GM19023 (cell line): ENCODE data around the gene LDLRAP1.
A peak's percentile ranks its signal among the peaks of the same experiment; 100 is the strongest.

Experiments
- ATAC-seq: cut with Tn5 transposase; IDR thresholded peaks from one replicate; pipeline ENCODE4 v1.9.1; 2021; ENCODE audit warnings: mild to moderate bottlenecking, moderate library complexity; ENCODE audit not compliant: unreplicated experiment

The LDLRAP1 gene

DNA sequence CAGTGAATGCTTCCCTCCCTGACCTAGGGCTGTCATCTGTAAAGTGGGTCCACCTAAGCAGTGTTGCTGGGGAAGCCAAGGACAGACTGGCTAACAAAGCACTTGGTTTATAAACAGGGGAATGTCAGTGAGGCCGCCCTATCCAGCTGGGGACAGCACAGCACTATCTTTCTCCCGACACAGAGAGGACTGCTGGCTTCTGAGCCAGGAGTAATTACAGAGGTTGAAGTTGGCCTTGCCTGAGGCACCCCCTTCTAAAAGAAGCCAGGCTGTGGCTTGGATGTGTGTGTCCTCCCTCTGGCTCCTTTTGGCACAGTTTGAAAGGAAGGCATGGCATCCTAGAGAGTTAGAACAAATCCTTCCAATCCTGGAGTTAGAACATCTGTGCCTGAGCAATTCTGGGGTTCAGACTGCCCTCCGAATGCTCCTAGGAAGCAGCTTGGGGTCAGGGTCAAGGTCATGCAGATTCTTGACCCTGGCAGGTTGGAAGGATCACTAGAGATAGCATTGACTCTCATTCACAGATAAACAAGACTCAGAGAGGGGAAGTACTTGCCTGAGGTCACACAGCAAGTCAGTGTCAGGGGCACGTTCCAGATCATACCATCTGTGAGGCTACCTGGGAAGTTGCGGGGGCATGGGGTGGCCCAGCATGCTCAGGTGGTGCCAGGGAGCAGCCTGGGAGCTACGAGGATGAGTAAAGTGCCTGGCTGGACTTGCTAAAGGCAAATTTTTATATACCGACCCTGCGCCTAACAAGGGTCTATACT, 1.3 kb upstream of the LDLRAP1 start:
- ATAC-seq = no peak

DNA sequence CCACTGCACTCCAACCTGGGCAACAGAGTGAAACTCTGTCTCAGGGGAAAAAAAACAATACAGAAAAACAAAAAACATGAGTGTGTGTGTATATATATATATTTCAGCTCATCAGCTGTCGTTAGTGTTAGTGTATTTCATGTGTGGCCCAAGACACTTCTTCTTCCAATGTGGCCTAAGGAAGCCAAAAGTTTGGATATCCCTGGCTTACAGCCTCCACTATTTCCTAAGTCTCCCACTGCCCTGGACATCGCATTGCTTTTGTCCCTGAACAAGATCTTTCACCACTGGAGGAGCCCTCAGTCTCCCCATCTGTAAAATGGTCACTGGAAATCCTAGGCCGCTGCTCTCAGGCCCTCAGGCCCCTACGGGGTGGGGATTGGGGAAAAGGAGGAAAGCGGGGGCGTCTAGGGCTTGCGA, 391 bp upstream of the LDLRAP1 start:
- ATAC-seq = no peak

DNA sequence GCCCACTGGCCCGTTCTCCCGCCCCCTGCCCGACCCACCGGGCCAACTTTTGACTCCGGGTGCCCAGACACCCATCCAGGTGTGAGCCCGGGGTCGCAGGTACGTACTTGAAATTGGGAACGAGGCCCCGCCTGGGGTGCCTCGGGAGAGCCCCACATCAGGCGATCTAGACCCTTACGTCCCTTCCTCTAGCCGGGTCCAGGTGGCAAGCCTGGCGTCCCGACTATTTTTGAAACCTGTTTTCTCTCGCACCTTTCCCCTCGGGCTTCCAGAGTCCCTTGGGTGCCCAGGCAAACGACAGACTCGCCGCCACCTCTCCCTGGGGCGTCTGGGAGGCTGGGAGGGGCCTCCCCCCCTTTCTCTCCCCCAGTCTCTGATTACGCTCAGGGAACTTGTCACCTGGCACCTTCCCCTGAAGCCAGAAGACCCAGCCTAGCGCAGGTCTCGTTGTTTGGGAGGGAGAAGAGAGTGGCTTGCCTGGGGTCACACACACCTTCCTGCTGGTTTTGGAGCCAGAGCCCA, 898 bp downstream of the LDLRAP1 start:
- ATAC-seq = no peak

DNA sequence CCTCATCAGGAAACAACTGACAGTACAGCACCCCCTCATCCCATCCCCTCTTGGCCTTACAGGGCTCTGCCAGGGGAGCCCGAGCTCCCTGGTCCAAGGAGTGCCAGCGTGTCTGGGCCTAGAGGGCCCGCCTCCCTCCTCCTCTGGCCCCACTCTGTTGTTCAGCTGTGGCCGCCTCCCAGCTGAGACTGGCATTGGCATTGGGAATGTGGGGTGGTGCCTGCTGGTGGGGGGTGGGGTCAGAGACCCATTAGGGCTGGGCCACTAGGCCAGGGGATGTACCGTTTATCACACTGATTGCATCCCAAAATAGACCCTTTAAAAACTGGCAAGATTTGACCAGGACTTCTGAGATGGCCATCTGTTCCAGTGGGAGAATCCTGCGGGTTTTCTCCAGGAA, 1.4 kb downstream of the LDLRAP1 start:
- ATAC-seq = no peak

DNA sequence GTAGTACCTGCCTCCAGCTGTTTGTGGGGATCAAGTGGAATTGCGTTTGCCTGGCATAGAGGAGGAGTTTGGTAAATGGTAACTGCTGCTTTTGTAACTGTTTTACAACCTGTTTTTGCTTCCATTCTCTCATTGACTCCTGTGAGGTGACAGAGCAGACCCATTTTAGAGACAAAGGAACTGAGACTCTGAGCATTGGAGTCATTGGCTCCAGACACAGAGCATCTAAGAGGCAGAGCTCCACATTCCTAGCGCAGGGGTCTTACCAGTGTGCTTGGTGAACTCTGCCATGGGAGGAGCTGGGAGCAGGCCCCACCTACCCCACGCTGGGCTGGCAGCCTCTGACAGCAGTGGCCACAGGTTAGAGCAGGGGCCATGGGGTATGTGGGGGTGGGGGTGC, 2.4 kb downstream of the LDLRAP1 start:
- no peak for ATAC-seq

DNA sequence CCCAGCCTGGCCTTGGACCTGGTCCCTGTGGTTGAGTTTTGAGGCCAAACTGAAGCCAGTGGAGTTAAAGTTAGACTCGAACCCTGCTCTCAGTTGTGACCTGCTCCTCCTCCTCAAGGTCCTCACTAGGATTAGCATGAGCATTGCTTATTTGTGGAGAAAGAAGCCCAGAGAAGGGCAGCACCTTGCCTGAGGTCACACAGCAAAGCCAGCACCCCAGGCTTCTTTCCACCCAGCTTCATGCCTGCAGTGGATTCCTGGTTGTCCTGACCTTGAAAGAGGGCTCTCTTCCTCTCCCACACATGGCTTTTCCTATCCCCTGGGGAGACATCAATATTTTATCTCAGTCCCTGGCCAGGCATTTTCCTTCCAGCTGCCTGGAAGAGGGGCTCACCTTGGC, 2.8 kb downstream of the LDLRAP1 start:
- ATAC-seq = no peak

DNA sequence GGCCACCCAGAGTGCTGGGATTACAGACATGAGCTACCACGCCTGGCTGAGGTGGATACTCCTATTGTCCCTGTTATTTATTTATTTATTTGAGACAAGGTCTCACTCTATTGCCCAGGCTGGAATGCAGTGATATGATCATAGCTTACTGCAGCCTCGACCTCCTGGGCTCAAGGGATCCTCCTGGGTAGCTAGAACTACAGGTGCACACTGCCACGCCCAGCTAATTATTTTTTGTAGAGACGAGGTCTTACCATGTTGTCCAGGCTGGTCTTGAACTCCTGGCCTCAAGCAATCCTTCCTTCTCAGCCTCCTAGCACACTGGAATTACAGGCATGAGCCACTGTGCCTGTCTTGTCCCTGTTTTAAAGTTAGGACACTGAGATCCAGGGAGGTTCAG, 5.2 kb downstream of the LDLRAP1 start:
- no peak for ATAC-seq

DNA sequence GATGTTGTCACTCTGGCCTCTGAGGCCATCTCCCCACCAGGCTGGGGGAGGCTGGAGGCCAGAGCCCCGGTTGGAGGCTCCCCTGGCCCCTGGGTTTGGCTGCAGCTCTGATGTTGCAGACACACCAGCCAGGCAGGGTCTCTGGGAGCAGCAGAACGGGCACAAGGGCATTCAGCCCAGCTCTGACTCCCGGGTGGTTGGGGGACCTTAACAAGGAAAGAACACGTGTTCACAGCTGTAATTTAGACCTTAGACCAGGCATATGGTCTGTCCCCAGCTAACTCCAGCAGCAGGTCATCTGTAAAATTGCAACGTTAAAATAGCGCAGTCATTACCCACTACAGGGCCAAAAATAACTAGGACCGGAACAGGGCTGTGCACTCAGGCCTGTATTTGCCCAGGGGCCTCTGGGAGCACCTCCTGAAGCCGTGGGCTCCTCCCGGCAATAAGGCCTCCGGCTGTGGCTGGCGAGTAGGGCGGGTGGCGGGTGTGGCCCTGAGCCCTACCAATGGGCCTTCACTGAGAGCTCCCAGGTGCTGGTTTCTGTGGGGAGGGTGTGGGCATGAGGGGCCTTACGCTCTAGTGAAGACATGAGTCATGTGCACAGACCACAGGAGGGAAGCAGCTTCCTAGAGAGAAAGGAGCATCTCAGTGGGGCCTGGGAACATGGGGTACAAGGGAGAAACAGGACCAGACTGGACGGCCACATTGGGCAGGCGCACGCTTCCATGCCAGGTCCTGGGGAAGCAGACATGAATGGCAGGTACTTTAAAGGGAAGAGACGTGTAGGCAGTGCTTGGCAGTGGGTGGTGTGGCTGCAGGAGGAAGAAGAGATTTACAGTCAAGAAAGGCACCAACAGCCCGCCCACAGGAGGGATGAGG, 6.1 kb downstream of the LDLRAP1 start:
- ATAC-seq = peak; percentile 87

DNA sequence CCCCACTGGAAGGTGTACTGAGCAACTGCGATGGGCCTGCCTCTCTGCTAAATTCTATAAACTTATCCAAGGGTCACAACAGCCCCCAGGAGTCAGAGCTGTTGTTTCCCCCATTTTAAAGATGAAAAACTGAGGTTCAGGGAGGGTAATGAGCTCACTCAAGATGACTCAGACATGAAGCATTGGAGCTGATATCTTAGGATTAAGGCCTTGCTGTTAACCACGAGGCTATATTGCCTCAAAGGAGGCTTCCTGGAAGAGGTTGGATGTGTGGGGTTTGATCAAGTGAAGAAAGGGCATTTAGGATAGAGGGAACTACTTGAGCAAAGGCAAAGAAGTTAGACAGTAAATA, 6.7 kb downstream of the LDLRAP1 start:
- no peak for ATAC-seq

DNA sequence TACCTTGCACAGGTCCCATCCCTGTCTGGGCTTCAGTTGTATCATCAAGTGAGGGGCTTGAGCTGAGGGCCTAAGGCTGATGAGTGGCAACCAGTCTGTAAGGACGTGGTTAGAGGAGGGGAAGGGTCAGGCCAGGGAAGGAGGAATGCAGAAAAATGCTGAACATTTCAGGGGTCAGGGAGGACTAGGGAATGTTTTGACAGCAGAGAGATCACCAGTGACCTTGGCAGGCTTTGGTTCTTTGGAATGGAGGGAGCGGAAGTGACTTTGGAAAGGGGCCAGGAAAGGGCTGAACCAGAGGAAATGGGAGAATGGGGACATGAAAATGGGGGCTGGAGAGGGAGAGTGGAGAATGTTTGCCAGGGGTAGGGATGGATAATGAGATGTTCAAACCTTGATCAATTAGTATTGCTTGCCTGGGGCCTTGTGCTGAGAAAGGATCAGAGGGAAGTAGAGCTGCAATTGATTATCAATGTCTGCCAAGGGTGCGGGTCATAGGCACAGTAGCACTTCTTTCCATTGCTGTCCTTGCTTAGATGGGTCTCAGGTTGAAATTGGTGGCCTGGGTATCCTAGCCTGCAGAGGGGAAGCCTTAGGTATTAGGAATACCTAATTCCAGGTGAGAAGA, 7.4 kb downstream of the LDLRAP1 start:
- ATAC-seq = no peak

DNA sequence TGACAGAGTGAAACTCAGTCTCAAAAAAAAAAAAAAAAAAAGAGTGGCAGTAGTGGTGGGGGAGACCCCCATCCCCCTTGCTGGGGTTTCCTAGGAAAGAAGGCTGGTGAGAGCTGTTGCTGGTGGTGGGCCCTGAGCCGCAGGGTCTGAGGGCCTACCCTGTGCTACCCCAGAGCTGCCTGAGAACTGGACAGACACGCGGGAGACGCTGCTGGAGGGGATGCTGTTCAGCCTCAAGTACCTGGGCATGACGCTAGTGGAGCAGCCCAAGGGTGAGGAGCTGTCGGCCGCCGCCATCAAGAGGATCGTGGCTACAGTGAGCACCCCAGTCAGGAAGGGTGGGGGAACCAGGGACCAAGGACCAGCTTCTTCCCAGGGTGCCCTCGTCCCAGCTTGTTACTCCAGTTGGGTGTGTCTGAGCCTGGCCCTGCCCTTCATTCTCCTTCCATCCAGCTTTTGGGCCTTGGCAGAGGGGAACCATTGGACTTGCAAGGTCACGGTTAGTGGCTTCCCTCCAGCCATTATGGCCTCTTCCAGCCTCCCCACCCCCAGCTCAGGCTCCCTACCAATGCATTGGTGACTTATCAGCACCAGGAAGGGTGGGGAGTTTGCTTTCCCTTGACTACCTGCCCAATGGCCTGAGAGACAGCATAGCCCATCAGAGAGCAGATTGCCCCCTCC, 10.5 kb downstream of the LDLRAP1 start:
- ATAC-seq = no peak

DNA sequence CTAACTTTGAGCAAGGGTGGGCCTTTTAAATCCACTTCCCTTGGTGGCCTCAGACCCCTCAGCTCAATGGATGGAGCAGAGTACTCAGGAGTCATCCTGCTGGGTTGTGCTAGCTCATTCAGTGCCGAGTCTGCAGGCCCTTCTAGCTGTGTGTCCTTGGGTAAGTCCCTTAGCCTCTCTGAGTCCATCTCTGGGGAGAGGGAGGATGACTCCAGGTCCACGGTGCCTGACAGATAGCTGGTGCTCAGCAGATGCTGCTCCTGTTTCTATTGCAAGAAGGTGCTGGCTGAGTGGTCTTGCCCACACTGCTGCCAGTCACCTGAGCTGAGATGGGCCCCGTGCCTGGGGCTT, 11.0 kb downstream of the LDLRAP1 start:
- no peak for ATAC-seq

DNA sequence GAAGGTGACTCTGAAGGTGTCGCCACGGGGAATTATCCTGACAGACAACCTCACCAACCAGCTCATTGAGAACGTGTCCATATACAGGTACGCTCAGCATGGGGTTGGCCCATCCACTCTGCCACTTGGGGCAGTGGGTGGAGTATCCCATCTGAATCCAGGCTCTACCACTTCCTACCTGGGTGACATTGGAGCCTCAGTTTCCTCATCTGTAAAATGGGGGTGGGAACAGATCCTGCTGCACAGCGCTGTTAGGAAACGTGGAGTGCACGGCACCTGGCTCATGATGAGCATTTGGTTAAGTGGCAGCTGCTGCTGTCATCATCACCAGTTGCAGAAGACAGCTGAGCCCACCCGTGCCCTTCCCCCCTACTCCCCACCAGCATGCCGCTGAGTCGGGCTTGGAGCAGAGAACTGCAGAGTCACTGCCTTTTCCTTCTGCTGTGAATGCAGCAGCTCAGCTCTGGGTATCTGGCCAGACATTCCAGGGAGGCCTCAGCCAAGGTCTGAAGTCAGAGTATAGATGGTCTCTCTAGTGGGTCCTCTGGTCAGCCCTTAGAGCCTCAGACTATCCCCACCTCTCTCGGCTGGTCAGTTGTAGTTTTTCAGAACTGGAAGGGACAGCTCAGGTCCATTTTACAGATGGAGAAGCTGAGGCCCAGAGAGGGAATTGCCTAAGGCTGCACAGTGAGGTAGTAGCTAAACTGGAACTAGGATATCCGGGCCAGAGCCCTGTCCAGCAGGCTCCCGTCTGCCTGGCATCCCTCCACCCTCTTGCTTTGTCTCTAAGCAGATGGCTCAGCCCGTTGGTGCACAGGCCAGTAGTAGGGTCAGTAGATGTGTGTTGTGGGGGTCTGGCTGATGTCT, 11.7 kb downstream of the LDLRAP1 start:
- ATAC-seq = no peak

DNA sequence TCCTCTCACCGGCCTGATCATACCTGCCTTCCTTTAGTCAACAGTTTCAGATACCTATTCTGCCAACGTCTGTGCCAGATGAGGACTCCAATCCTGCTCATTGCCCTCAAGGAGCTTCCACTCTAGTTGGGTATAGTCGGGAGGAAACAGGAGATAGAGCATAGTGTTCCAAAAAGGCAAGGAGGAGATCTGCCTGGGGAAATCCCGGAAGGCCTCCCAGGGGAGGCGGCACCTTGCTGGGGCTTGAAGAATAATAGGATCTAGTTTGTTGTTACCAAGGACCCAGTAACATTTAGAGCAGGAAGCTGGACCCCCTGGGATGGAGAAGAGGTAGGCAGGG, 12.3 kb downstream of the LDLRAP1 start:
- no peak for ATAC-seq

DNA sequence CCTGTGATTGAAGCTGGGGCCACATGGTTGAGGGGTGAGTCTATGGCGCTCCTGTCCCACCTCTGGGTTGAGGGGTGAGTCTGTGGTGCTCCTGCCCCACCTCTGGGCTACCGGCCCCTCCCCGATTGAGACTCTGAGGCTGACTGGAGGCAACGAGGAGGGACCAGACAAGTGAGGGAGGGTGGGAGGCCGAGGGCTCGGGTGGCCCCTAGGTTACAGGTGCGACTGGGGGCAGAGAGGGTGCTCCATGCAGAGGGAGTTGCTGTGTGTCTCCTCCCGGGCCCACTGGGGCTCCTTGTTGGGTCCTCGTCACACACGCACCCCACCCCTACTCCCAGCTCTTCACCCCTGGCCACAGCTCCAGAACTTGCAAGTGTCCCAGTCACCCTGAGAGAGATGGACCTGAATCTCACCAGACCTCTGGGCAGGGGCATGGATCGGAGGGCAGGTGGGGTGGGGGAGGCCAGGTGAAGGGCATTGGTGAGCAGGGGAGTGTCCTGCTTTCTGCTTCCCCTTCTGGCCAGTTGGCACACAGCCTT, 12.8 kb downstream of the LDLRAP1 start:
- no peak for ATAC-seq

DNA sequence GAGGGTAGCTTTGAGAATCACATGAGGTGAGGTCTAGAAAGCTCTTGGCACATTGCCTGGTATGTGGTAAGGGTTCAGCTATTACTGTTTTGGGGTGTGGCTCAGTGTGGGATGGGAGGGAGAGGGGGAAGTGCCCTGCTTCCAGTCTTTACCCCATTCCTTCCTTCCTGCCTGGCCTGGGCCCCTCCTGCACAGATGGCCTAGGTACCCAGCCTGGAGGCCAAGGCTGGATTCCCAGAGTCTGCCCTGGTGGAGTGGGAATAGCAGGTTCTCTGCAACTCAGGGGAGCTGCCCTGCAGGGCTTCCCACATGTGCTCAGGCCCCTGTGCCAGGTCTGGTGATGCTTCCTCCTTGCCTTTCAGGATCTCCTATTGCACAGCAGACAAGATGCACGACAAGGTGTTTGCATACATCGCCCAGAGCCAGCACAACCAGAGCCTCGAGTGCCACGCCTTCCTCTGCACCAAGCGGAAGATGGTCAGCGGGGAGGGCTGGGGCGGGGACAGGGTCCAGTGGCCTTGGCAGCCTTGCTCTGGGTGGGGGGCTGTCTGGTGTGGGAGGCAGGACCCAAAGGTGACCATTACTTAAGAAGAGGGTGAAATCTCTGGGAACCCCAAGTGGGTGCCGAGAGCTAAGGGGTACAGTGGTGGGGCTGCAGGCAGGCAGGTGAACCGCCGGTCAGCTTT, 13.5 kb downstream of the LDLRAP1 start:
- ATAC-seq = no peak

DNA sequence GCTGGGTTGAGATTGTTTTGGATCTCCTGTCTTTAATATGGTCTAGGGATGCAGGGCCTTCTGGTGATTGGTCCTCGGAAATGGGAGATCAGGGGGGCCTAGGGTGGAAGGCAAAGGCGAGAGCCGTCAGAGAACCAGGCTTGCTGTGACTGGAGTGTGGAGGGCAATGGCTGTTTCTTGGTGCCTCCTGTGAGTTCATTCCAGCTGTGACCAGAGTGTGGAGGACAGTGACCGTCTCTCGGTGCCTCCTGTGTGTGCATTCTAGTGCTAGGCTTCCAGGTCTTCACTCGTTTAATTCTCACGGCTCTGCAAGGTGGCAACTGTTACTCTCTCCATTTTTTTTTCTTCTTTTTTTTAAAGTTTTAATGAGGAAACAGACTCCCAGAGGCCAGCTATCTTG, 14.1 kb downstream of the LDLRAP1 start:
- no peak for ATAC-seq

DNA sequence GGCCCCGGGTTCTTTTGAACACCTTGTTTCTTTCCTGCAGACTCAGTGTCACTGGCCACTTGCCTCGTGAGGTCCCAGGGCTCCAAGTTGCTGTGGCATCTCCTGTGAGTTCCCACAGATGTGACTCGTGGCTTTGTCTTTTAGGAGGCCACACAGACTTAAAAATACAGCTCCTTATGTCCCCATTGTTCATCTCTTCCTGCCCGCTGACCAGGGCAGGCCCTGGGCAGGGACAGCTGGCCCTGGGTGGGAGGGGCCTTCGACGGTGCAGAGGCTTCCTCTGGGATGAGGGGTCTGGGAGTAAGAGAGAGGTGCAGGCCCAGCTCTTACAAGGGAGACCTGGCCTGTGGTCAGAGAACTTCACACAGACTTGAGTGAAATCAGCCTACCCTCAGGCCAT, 15.6 kb downstream of the LDLRAP1 start:
- ATAC-seq = no peak

DNA sequence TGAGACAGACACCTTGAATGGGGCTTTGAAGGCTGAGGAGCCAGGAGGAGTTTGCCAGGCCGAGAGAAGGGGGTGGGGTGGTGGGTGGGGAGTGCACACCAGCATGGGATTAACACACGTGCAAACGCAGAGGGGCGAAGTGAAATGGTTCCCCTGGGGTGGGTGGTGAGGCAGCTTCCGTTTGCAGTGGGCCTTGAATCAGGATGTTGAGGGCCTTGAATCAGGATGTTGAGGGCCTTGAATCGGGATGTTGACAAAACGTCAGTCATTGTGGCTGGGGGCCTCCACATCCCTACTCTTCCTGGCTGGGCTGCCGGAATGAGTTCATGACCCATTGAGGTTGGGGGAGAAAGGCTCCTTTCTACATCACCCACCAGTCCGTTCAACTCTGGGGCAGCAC, 16.6 kb downstream of the LDLRAP1 start:
- no peak for ATAC-seq

DNA sequence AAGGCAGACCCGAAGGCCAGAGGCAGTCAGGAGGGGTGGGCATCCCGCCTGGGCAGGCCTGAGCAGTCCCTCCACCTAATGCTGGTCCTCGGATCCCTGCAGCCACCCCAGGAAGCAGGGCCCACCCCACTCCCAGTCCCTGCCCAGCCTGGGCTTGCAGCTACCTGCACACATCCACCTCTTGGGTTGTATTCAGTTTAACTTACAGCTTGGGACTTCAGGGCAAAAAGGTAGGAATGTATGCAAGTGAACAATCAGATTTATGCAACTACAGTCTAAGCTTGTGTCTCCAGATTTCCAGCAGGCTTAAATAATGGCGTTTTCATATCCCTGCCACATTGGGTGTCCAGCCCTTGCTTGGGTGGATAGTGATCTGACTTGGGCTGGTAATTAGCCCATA, 17.4 kb downstream of the LDLRAP1 start:
- no peak for ATAC-seq
